Prostate gland (tissue), 2 donors: ENCODE measurements around the gene MAP3K20. TPM values are rescaled to one million over a fixed set of nuclear protein-coding genes. Genes with fewer than 3 reads are reported as not detected.
"Not testable (repeated sequence)": the region's sequence is repeated elsewhere in the genome, so short reads cannot be mapped to it uniquely, and the experiment has no call there.

Experiments
- DNase-seq: peaks from one replicate; pipeline ENCODE4 v3.0.0-alpha.2; 2019; ENCODE audit warnings: low spot score
- H3K27ac ChIP-seq, 2 donors: fragments of 200-600 bp; sonication (generic); 2 replicates each; pipeline ENCODE4 v1.5.1; 2017 to 2019
- H3K27me3 ChIP-seq: fragments of 200-600 bp; sonication (generic); replicated peaks from 2 replicates; pipeline ENCODE4 v1.5.1; 2019; ENCODE audit not compliant: insufficient read depth
- H3K36me3 ChIP-seq, 2 donors: fragments of 200-600 bp; sonication (generic); 1 replicate in 1 of 2; 2 replicates in 1 of 2; pipeline versions ENCODE4 v1.5.1 to v1.8.1; 2017 to 2019
- H3K4me1 ChIP-seq: fragments of 200-600 bp; sonication (generic); replicated peaks from 2 replicates; pipeline ENCODE4 v1.5.1; 2019
- H3K4me3 ChIP-seq, 2 donors: fragments of 200-600 bp; sonication (generic); 2 replicates each; pipeline ENCODE4 v1.5.1; 2017 to 2019
- H3K9me3 ChIP-seq: fragments of 200-600 bp; sonication (generic); 2 replicates; pipeline ENCODE4 v1.5.1; 2017
- POLR2A ChIP-seq: fragments of 450-650 bp; IDR thresholded peaks from one replicate; pipeline ENCODE4 v1.6.1; 2016; ENCODE audit warnings: antibody characterized with exemption, mild to moderate bottlenecking
- POLR2AphosphoS5 ChIP-seq: sonication (generic); formaldehyde crosslinking; IDR thresholded peaks from one replicate; pipeline ENCODE4 v1.6.1; 2017; ENCODE audit warnings: antibody characterized with exemption
- WGBS: methylation state at CpG from one replicate; pipeline ENCODE4 v1.1.5; 2018; 5-methylcytosine and 5-hydroxymethylcytosine counted together
- intact Hi-C: fragments of 100-400 bp; cut with DNase I; formaldehyde crosslinking; loops from one replicate; pipeline ENCODE4 v1.14.2; 2022
- total RNA-seq, 2 donors: library from RNA; depleted of rRNA; stranded (reverse); fragments of >200 nt; gene quantifications; one replicate each; pipeline ENCODE4 v1.1.0, GENCODE V29; 2016
- TF ChIP-seq, protein P1 (sequence below), 4 experiments: fragments of 200-600 bp in 2 of 4; fragments of 450-650 bp in 2 of 4; sonication (generic) in 2 of 4; IDR thresholded peaks; 1 replicate in 3 of 4; 2 replicates in 1 of 4; pipeline ENCODE4 v1.5.1; 2016 to 2019; ENCODE audit warnings: antibody characterized with exemption in 4 of 4, mild to moderate bottlenecking in 2 of 4, moderate library complexity in 2 of 4

The MAP3K20 gene
- total RNA-seq, 2 donors from 2014 or later = 28.9 to 48.8 TPM

DNA sequence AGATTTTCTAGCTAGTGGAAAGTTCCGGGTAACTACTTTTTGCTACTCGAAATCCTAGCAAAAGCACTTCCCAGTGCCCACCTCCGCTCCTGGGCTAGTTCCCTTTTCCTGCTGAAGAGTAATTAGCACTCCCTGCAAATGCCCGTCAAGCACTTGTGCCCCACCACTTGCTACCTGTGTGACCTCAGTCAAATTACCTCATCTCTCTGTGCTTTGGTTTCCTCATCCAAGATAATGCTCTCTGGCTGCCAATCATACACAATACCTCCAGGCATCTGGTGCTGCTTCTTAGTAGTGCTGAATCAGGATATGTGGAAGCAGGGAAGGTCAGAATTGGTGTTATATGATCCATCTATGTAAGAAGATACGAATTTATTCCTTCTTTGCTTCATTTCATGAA is 176.9 kb downstream of the MAP3K20 start:
- no peaks in the 10 kb centered on the region for H3K36me3 ChIP-seq
- TF ChIP-seq POLR2A = no peak
- TF ChIP-seq, protein P1, sequence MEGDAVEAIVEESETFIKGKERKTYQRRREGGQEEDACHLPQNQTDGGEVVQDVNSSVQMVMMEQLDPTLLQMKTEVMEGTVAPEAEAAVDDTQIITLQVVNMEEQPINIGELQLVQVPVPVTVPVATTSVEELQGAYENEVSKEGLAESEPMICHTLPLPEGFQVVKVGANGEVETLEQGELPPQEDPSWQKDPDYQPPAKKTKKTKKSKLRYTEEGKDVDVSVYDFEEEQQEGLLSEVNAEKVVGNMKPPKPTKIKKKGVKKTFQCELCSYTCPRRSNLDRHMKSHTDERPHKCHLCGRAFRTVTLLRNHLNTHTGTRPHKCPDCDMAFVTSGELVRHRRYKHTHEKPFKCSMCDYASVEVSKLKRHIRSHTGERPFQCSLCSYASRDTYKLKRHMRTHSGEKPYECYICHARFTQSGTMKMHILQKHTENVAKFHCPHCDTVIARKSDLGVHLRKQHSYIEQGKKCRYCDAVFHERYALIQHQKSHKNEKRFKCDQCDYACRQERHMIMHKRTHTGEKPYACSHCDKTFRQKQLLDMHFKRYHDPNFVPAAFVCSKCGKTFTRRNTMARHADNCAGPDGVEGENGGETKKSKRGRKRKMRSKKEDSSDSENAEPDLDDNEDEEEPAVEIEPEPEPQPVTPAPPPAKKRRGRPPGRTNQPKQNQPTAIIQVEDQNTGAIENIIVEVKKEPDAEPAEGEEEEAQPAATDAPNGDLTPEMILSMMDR (IDR thresholded peaks at IDR 0.05) = no peak
- no peak for TF ChIP-seq POLR2AphosphoS5
- WGBS = 88% methylated on average over 5 of the region's 5 CpGs
- no peaks in the 10 kb centered on the region for H3K4me1 ChIP-seq
- no peak overlapping the region for H3K27ac ChIP-seq
- H3K27me3 ChIP-seq = no peaks in the 10 kb centered on the region
- no peak overlapping the region for H3K4me3 ChIP-seq
- H3K9me3 ChIP-seq = no peaks in the 10 kb centered on the region
- no peak for DNase-seq
- intact Hi-C loops = no loop called here

DNA sequence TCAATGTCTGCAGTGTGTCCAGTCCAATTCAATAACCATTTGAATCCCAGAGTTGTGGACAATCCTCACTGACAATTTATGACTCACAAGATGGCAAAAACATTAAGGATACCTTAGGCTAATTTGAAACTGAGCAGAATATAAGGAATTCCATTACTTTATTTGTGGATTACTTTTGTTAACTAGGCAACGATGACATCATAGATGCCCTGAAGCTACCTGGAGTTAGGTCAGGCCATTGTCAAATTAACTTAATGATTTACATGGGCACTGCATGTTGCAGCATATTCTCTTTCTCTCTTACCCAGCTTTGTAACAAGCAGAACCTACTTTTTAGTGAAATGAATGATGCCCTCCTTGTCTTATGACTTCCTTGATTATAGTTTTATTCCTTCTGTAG is 179.0 kb downstream of the MAP3K20 start:
- intact Hi-C loops = no loop called here
- no peak for DNase-seq
- no peaks in the 10 kb centered on the region for H3K4me1 ChIP-seq
- H3K9me3 ChIP-seq = no peaks in the 10 kb centered on the region
- TF ChIP-seq POLR2A (no peak), POLR2AphosphoS5 (no peak)
- TF ChIP-seq, protein P1 (IDR thresholded peaks at IDR 0.05) = no peak
- no peaks in the 10 kb centered on the region for H3K36me3 ChIP-seq
- no peak overlapping the region for H3K27ac ChIP-seq
- H3K4me3 ChIP-seq = no peak overlapping the region
- WGBS = 57% methylated on average over 1 of the region's 1 CpG
- no peaks in the 10 kb centered on the region for H3K27me3 ChIP-seq

DNA sequence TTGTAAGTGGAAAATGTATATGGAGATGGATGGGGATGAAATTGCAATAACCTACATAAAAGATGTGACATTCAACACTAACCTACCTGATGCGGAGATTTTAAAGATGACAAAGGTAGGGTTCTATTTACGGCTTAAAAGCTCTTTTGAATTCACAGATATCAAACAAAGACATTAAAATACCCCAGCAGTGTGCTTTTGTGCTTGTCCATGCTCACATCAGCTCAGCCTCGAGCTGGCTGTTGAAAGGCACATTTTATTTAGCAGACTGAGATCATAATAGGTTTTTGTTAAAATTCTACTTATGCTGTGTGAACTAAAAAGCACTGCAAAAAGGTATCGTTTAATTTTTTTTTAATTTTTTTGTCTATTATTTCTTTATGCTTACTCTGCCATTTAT is 183.1 kb downstream of the MAP3K20 start:
- TF ChIP-seq POLR2AphosphoS5 (no peak), POLR2A (no peak)
- TF ChIP-seq, protein P1 (IDR thresholded peaks at IDR 0.05) = no peak
- Histone ChIP-seq H3K9me3 (no peaks in the 10 kb centered on the region), H3K4me3 (no peak overlapping the region), H3K27ac (no peak overlapping the region), H3K27me3 (no peaks in the 10 kb centered on the region), H3K4me1 (no peaks in the 10 kb centered on the region), H3K36me3 (no peaks in the 10 kb centered on the region)
- no peak for DNase-seq
- intact Hi-C loops = no loop called here
- WGBS = 85% methylated on average over 4 of the region's 4 CpGs

DNA sequence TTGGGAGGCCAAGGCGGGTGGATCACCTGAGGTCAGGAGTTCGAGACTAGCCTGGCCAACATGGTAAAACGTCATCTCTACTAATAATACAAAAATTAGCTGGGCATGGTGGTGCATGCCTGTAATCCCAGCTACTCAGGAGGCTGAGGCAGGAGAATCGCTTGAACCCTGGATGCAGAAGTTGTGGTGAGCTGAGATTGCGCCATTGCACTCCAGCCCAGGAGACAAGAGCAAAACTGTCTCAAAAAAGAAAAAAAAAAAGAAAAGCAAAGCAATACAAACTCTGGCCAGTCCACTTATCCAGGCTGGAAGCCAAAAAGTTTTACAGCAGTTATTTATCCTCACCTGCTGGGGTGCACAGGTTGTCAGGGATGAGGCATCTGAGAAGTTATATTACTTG is 186.7 kb downstream of the MAP3K20 start:
- WGBS = 88% methylated on average over 5 of the region's 5 CpGs
- intact Hi-C loops, H3K27ac ChIP-seq, H3K36me3 ChIP-seq, H3K9me3 ChIP-seq, H3K4me1 ChIP-seq, H3K27me3 ChIP-seq, DNase-seq, H3K4me3 ChIP-seq: not testable (repeated sequence)

DNA sequence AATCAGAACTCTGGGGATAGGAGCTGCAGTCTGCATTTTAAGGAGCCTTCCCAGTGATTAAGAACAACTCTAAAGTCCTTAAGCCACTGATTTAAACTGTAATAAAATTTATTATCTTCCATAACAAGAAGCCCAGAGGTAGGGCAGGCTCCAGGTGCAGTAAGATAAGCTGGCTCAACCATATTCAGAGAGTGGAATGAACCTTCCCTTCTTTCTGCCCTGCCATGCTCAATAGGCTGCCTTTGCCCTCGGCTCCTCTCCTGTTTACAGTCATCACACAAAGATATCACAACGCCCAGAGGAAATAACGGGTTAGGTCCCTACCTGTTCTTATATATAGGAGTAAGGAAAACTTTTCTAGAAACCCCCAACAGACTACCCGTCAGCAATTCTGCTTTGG is 188.5 kb downstream of the MAP3K20 start:
- Histone ChIP-seq H3K27me3 (no peaks in the 10 kb centered on the region), H3K27ac (no peak overlapping the region), H3K9me3 (no peaks in the 10 kb centered on the region), H3K4me3 (no peak overlapping the region), H3K4me1 (no peaks in the 10 kb centered on the region), H3K36me3 (no peaks in the 10 kb centered on the region)
- no peak for DNase-seq
- intact Hi-C loops = no loop called here
- TF ChIP-seq POLR2A (no peak), POLR2AphosphoS5 (no peak)
- TF ChIP-seq, protein P1 (IDR thresholded peaks at IDR 0.05) = no peak
- 87% methylated on average over 4 of the region's 4 CpGs for WGBS
